Measurements from ENCODE around the gene SH3BP5L. TPM values are rescaled to one million over a fixed set of nuclear protein-coding genes. Genes with fewer than 3 reads are reported as not detected.
A peak's percentile ranks its signal among the peaks of the same experiment; 100 is the strongest.
"Not testable (repeated sequence)": the region's sequence is repeated elsewhere in the genome, so short reads cannot be mapped to it uniquely, and the experiment has no call there.

SH3BP5L gene
- total RNA-seq, 8 experiments from 2014 or later: 13.9 to 39.9 (median 22.6) TPM

DNA sequence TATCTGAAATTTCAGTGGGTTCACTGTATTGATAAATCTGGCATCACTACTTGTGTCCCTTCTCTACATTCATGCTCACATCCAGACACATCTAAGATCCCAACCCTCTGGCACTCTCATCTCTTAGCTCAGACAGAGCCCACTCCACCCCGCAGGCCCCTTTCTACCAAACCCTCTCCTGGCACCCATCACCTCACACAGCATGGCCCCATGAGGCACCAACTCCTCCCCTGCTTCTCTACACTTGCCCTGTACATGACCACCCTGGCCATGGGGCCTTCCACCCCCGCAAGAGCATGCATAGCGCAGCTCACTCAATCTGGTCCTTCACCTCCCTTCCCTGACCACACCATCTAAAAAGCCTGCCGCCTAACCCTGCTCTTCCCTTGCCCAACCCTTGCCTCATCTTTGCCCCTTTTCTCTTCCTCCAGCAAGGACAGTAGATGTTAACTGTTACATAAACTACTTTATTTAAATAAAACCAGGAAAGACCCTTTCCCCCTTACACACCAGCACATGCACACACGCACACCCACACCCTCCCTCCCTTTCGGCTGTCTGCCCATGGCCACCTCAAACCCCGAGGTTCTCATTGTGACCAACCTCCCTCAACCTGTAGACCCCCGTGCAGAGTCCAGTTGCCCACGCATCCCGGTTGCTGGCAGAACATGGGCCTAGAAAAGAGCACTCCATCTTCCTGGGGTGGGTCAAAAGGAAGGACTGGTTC, 15.6 kb downstream of the SH3BP5L start:
- no peak overlapping the region for H3K4me3 ChIP-seq
- in situ Hi-C loops (cut with MboI; ENCODE audit: low pct_unique_long_range_greater_than_20kb in 2 of 9, low sequenced_read_pairs in 9 of 9, unreplicated experiment in 9 of 9): no loop called here
- 75 to 100% (median 86%) methylated on average over 1 to 9 of the region's 10 CpGs for whole genome bisulfite sequencing, 10 experiments
- ATAC-seq (replicated peaks in 6 of 8): no peak
- H3K27ac ChIP-seq: no peak overlapping the region
- H3K4me1 ChIP-seq (replicated peaks in 1 of 2): peaks cover 0 to 6% of the 10 kb centered on the region in 2 donors

DNA sequence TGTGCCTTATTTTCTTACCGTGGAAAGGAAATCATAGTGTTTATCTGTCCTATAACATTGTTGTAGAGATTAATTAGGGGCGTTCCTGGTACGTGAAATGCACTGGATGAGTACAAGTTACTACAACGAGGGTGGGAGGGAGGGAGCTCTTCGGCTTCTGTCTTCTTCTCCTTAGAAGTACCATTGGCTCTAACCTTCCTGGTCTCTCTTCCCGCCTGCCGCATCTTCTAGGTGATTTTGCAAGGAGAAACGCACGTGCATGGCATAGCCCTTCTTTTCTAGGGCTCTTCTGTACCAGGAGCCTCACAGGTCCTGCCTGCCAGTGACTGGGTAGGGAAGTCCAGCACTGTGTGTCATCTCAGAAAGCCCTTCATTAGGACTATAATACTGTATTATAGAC, 16.8 kb downstream of the SH3BP5L start:
- 60 to 91% (median 81%) methylated on average over 1 to 9 of the region's 9 CpGs; no CpG with 5 or more reads in 2 of the 10 experiments for WGBS, 10 experiments
- H3K27ac ChIP-seq: no peak overlapping the region
- H3K4me3 ChIP-seq: no peak overlapping the region
- no peak for ATAC-seq (replicated peaks in 6 of 8)
- in situ Hi-C loops (cut with MboI; ENCODE audit: low pct_unique_long_range_greater_than_20kb in 2 of 9, low sequenced_read_pairs in 9 of 9, unreplicated experiment in 9 of 9): no loop called here
- H3K4me1 ChIP-seq (replicated peaks in 1 of 2): peaks cover 0 to 6% of the 10 kb centered on the region in 2 donors

DNA sequence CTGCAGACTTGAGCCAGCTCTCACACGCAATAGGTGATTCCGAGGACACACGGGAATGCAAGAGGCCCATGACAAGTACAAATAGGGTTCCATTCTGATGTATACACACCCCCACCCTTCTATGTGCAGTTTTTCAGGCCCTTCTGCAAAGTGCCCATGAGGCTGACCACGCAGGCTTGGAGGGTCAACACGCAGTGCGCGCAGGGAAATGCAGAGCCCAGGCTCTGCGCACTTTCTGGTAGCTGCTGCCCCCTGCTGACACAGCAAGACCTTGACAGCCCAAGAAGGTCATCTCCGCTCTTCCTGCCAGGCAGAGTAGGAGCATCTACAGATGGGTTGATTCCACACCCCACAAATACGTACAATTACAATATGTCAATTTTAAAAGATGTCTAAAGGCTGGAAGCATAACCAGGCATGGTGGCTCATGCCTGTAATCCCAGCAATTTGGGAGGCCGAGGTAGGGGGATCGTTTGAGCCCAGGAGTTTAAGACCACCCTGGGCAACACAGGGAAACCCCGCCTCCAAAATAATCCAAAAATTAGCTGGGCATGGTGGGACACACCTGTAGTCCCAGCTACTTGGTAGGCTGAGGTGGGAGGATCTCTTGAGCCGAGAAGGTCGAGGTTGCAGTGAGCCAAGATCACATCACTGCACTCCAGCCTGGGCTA, 18.5 kb downstream of the SH3BP5L start:
- in situ Hi-C loops (cut with MboI; ENCODE audit: low pct_unique_long_range_greater_than_20kb in 2 of 9, low sequenced_read_pairs in 9 of 9, unreplicated experiment in 9 of 9): no loop called here
- peaks cover 0 to 6% of the 10 kb centered on the region in 2 donors for H3K4me1 ChIP-seq (replicated peaks in 1 of 2)
- peak; percentile 65 to 92 (median 76) for ATAC-seq (replicated peaks in 6 of 8)
- no peak overlapping the region for H3K4me3 ChIP-seq
- H3K27ac ChIP-seq: no peak overlapping the region
- 20 to 86% (median 54%) methylated on average over 1 to 15 of the region's 15 CpGs; no CpG with 5 or more reads in 1 of the 10 experiments for WGBS, 10 experiments

DNA sequence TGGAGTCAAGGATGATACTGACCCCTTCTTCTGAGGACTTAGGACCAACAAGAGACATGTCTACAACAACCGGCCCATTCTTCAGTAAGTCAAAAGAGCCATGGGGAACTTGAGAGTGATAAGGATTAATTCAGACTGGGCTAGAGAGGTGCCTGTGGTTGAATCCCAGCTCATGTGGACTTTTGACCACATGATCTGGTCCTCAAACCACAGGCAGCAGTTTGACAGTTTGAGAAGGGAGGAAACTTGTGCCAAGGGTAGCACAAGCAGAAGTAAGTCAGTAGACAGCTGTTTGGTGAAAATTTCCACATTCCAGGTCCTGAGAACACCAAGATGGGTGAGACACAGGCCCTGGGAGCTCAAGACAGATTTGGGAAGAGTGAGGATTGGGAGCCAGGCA, 19.8 kb downstream of the SH3BP5L start:
- no peak overlapping the region for H3K27ac ChIP-seq
- in situ Hi-C loops (cut with MboI; ENCODE audit: low pct_unique_long_range_greater_than_20kb in 2 of 9, low sequenced_read_pairs in 9 of 9, unreplicated experiment in 9 of 9): no loop called here
- no peak overlapping the region for H3K4me3 ChIP-seq
- no peak for ATAC-seq (replicated peaks in 6 of 8)
- H3K4me1 ChIP-seq (replicated peaks in 1 of 2): peaks cover 0 to 6% of the 10 kb centered on the region in 2 donors
- 80 to 100% (median 100%) methylated on average over 1 of the region's 1 CpG; no CpG with 5 or more reads in 4 of the 10 experiments for WGBS, 10 experiments

DNA sequence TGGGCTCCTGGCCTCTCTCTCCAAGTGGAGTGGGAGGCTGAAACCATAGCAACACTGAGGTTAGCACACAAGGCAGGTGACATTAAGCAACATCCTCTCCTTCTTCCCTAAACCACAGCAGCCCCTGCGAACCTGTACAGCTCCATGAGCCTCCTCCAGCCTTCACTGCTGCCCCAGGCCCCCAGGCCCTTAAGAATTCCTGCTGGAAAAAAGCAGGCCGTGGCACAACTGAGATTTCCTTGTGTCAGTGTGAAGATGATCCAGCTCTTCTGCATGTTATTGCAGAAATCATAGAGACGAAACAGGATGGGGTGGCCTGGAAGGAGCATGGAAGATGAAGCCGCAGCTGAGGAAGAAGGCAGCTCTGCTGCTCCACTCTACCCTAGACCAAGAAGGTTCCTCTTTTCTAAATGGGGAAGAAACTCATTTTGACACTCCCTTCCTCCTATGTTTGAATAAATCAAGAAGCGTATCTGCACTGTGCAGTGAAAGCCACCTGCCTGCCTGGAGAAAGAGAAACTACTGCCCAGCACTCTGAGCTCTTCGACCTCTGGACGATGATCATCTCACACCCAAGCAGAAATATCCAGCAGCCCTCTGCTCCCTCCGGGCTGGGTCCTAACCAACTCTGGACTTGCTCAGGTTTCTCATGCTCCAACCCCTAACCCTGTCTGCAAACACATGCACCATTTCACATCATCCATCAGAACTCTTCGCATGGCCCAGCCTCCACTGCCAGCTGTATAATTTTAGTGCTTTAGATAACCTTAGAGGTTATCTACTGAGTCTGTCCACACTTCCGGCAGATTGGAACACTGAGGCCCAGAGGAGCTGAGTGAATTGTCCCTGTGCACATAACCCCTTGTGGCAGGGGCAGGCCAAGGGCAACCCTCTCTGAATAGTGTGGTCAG, 20.7 kb downstream of the SH3BP5L start:
- Histone ChIP-seq H3K4me3 (no peak overlapping the region), H3K4me1 (replicated peaks in 1 of 2) (peaks cover 0 to 6% of the 10 kb centered on the region in 2 donors), H3K27ac (no peak overlapping the region)
- 0 to 84% (median 72%) methylated on average over 1 to 10 of the region's 10 CpGs; no CpG with 5 or more reads in 1 of the 10 experiments for WGBS, 10 experiments
- ATAC-seq (replicated peaks in 6 of 8): no peak
- in situ Hi-C loops (cut with MboI; ENCODE audit: low pct_unique_long_range_greater_than_20kb in 2 of 9, low sequenced_read_pairs in 9 of 9, unreplicated experiment in 9 of 9): no loop called here

- H3K4me3 ChIP-seq; ATAC-seq (replicated peaks in 6 of 8); in situ Hi-C loops (cut with MboI; ENCODE audit: low pct_unique_long_range_greater_than_20kb in 2 of 9, low sequenced_read_pairs in 9 of 9, unreplicated experiment in 9 of 9); H3K4me1 ChIP-seq (replicated peaks in 1 of 2); H3K27ac ChIP-seq: not testable (repeated sequence)
- WGBS, 10 experiments: 39 to 87% (median 74%) methylated on average over 6 to 15 of the region's 15 CpGs; no CpG with 5 or more reads in 1 of the 10 experiments
Observed at GRCh38 chr1:248803501-248803900, 22.2 kb downstream of the SH3BP5L start.

DNA sequence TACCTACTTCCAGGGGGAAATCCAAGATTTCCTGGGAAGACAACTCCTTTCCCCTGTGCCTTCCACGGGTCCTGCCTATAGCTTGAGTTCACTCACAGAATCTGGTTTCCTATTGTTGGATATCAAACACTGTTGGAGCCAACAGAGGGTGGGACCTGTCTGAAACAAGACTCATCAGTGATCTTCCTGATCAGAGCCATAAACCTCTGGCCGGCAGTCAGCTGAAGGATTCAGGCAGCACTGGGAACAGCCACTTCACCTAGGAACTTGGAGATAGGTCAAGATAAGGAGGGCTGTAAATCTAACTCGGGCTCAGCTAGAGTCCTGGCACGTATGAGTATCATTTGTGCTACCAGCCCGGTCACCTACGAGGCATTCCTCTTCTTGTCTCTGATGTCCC, 23.3 kb downstream of the SH3BP5L start:
- 49 to 100% (median 80%) methylated on average over 1 to 5 of the region's 6 CpGs; no CpG with 5 or more reads in 2 of the 10 experiments for WGBS, 10 experiments
- Histone ChIP-seq H3K4me3 (no peak overlapping the region), H3K27ac (no peak overlapping the region), H3K4me1 (replicated peaks in 1 of 2) (peaks cover 0 to 6% of the 10 kb centered on the region in 2 donors)
- in situ Hi-C loops (cut with MboI; ENCODE audit: low pct_unique_long_range_greater_than_20kb in 2 of 9, low sequenced_read_pairs in 9 of 9, unreplicated experiment in 9 of 9): no loop called here
- ATAC-seq (replicated peaks in 6 of 8): no peak

DNA sequence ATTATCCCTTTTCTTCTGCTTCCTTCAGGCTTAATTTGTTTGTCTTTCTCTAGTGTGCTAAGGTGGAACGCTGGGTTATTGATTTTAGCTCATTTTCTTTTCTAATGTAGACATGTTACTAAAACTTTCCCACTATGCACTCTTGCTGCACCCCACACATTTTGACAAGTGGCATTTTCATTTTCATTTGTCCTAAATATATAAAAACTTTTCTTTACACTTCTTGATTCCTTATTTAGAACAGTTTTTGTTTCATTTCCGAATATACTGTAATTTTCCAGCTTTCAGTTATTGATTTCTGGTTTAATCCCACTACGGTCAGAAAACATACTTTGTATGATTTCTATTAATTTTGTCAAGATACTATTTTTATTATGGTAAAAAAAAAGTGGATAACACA, 25.3 kb downstream of the SH3BP5L start:
- Histone ChIP-seq H3K27ac (no peak overlapping the region), H3K4me3 (no peak overlapping the region), H3K4me1 (replicated peaks in 1 of 2) (no peaks in the 10 kb centered on the region)
- 11 to 63% (median 50%) methylated on average over 3 of the region's 3 CpGs for WGBS, 10 experiments
- in situ Hi-C loops (cut with MboI; ENCODE audit: low pct_unique_long_range_greater_than_20kb in 2 of 9, low sequenced_read_pairs in 9 of 9, unreplicated experiment in 9 of 9): no loop called here
- ATAC-seq (replicated peaks in 6 of 8): no peak

GRCh38 chr1:248798791-248799190, 26.9 kb downstream of the SH3BP5L start:
- 41 to 100% (median 59%) methylated on average over 1 to 3 of the region's 3 CpGs for WGBS, 10 experiments
- in situ Hi-C loops (cut with MboI; ENCODE audit: low pct_unique_long_range_greater_than_20kb in 2 of 9, low sequenced_read_pairs in 9 of 9, unreplicated experiment in 9 of 9): no loop called here
- Histone ChIP-seq H3K4me3 (no peak overlapping the region), H3K4me1 (replicated peaks in 1 of 2) (no peaks in the 10 kb centered on the region), H3K27ac (no peak overlapping the region)
- no peak for ATAC-seq (replicated peaks in 6 of 8)

DNA sequence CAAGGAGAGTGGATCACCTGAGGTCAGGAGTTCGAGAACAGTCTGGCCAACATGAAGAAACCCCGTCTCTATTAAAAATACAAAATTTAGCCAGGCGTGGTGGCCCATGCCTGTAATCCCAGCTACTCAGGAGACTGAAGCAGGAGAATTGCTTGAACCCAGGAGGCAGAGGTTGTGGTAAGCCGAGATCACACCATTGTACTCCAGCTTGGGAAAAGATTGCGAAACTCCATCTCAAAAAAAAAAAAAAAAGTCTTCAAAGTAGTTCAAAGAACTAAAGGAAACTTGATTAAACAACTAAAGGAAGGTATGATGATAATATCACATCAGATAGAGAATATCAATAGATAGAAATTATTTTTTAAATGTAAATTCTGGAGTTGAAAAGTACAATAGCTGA, 31.1 kb downstream of the SH3BP5L start:
- H3K4me1 ChIP-seq (replicated peaks in 1 of 2); H3K4me3 ChIP-seq; H3K27ac ChIP-seq; in situ Hi-C loops (cut with MboI; ENCODE audit: low pct_unique_long_range_greater_than_20kb in 2 of 9, low sequenced_read_pairs in 9 of 9, unreplicated experiment in 9 of 9); ATAC-seq (replicated peaks in 6 of 8): not testable (repeated sequence)
- WGBS, 10 experiments: 24 to 90% (median 52%) methylated on average over 2 to 5 of the region's 5 CpGs

DNA sequence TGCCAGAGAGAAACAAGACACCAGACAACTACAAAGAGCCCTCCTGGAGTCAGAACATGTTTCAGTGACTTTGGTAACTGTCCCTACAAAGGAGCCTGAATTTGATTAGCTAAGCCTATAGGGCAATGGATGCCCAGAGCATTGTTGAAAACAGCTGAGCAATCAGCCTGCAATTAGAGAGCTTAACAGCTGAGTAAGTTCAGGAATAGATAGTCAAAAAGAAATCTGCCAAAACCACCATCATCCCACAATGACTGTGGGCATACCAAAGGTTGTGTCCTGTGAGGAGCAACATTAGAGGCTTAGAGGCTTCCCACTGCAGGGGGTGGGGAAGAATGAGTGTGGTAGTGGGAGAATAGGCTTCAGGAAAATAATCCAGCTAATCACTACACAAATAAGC, 32.1 kb downstream of the SH3BP5L start:
- Histone ChIP-seq H3K4me1 (replicated peaks in 1 of 2) (no peaks in the 10 kb centered on the region), H3K4me3 (no peak overlapping the region), H3K27ac (no peak overlapping the region)
- ATAC-seq (replicated peaks in 6 of 8): no peak
- in situ Hi-C loops (cut with MboI; ENCODE audit: low pct_unique_long_range_greater_than_20kb in 2 of 9, low sequenced_read_pairs in 9 of 9, unreplicated experiment in 9 of 9): no loop called here

DNA sequence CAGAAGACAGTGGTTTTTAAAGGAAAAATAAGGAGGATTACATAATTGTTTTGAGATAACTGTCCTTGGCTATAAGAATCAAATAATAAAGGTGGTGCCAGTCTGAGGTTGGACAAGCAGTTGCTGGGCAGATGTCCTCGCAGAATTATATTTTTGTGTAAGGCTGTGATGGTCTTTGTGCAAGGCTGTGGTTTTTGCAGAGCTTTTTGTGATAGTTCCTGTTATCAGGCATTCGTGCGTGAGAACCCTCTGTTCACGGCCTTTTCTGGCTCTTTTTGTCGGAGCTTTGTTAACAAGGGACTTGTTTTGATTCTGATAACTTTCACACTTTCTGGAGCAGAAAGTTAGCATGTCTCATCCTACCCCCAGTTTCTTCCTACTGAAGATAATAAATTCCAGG, 33.4 kb downstream of the SH3BP5L start:
- 22 to 76% (median 43%) methylated on average over 1 to 5 of the region's 5 CpGs; no CpG with 5 or more reads in 1 of the 10 experiments for WGBS, 10 experiments
- Histone ChIP-seq H3K4me1 (replicated peaks in 1 of 2) (no peaks in the 10 kb centered on the region), H3K27ac (no peak overlapping the region), H3K4me3 (no peak overlapping the region)
- no peak for ATAC-seq (replicated peaks in 6 of 8)
- in situ Hi-C loops (cut with MboI; ENCODE audit: low pct_unique_long_range_greater_than_20kb in 2 of 9, low sequenced_read_pairs in 9 of 9, unreplicated experiment in 9 of 9): no loop called here

GRCh38 chr1:248791010-248791409, 34.7 kb downstream of the SH3BP5L start:
- Histone ChIP-seq H3K27ac (no peak overlapping the region), H3K4me1 (replicated peaks in 1 of 2) (no peaks in the 10 kb centered on the region), H3K4me3 (no peak overlapping the region)
- ATAC-seq (replicated peaks in 6 of 8): no peak
- in situ Hi-C loops (cut with MboI; ENCODE audit: low pct_unique_long_range_greater_than_20kb in 2 of 9, low sequenced_read_pairs in 9 of 9, unreplicated experiment in 9 of 9): no loop called here
- WGBS, 10 experiments: 8 to 72% (median 50%) methylated on average over 1 to 4 of the region's 4 CpGs; no CpG with 5 or more reads in 1 of the 10 experiments

Measured in motor neuron (in vitro differentiated cells).